Measurements from ENCODE around the gene PEX11B.
"Not testable (repeated sequence)": the region's sequence is repeated elsewhere in the genome, so short reads cannot be mapped to it uniquely, and the experiment has no call there.

PEX11B gene

DNA sequence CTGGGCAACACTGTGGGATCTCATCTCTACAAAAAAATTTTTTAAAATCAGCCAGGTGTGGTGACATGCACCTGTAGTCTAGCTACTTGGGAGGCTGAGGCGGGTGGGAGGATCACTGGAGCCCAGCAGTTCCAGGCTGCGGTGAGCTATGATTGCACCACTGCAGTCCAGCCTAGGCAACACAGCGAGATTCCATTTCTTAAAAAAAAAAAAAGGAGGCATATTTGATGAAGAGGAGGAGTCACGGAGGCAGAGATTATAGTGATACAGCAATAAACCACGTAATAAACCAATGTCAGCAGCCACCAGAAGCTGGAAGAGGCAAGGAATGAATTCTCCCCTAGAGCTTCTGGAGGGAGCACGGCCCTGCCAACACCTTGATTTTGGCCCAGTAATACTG, 35.3 kb upstream of the PEX11B start:
- no peak for DNase-seq (ENCODE audit: low read depth, low spot score)
- no peak overlapping the region for H3K27ac ChIP-seq

DNA sequence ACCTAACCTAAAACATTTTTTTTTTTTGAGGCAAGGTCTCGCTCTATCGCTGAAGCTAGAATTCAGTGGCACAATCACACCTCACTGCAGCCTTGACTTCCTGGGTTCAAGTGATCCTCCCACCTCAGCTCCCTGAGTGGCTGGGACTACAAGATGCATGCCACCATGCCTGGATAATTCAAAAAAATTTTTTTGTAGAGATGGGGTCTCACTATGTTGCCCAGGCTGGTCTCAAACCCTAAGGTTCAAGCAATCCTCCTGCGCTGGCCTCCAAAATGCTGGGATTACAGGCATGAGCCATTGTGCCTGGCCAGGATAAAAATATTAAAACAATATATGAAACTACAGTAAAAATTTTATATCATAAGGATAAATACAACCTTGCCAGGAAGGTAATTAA, 34.4 kb upstream of the PEX11B start:
- DNase-seq (ENCODE audit: low read depth, low spot score) = no peak

DNA sequence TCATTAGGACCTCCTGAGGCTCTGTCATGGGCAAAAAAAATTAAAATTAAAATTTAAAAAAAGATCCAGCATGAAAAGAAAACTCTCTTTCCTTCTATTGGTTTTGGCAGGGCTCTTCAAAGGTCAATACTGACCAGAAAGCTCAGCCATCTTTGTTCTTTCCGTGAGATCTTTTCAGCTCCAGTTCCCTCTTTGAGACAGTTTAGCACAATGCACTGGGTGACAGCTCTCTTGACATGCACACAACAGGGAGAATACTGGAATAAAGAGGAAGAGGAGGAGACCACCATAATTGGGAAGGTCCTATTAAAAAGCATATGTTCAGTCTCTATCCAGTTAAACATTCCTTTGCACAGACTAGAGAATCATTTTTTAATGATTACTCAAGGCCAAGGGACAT, 33.0 kb upstream of the PEX11B start:
- no peak overlapping the region for H3K27ac ChIP-seq
- no peak for DNase-seq (ENCODE audit: low read depth, low spot score)

More for the DNA sequence above, 34.4 kb upstream of the PEX11B start:
- H3K27ac ChIP-seq = no peak overlapping the region

DNA sequence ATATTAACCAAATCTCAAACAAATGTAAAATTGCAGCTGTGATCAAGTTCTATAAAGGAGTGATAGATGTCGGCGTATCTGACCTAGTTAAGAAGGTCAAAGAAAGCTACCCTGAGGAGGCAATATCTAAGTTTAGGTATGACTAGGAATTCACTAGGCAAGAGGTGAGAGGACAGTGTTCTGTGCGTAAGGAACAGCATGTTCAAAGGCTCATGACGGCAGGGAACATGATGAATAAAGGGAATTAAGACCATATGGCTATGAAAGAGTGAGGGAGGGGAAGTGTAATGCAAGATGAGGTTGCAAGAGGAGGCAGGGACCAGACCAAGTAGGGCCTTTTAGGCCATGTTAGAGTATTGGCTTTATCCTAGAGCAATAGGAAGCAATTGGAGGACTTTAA, 30.7 kb upstream of the PEX11B start:
- DNase-seq (ENCODE audit: low read depth, low spot score) = no peak
- H3K27ac ChIP-seq = no peak overlapping the region

DNA sequence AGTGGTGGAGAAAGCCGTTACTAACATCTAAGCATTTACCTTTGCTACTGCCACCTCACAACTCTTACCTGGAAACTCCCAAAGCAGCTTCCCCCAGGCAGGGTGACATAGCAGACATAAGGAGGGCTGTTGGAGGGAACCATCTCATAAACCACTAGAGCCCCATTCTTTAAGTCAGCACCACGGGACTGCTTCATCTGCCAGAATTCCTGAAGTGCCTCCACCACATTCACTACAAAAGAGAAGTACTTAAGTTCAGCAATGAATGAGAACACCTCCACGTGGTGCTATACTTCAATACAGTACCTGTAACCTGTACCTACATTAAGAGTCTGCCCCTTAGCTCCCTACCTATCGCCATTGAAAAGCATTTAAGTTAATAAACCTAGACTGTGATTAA, 29.0 kb upstream of the PEX11B start:
- DNase-seq (ENCODE audit: low read depth, low spot score) = no peak
- no peak overlapping the region for H3K27ac ChIP-seq

DNA sequence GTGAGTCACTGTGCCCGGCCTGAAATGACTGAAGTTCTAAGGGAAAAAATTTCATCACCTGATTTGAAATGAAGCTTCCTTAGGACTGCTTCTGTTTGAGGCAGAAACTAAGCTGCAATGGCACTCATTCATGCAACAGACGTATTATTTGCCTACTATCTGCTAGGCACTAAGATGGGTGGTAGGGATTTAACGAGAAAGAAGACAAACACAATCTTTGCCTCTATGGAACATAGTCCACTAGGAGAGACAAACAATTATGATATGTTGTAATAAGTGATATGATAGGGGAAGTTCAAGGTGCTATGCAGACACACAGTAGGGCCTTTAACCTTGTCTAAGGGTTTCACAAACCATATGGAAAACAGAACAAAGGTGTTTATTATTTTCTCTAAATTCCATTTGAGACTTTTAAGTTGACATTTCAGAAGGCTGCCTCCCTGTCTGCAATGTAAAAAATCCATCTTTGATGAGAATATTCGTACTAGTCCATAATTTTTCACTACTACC, 28.0 kb upstream of the PEX11B start:
- no peak for DNase-seq (ENCODE audit: low read depth, low spot score)
- no peak overlapping the region for H3K27ac ChIP-seq

DNA sequence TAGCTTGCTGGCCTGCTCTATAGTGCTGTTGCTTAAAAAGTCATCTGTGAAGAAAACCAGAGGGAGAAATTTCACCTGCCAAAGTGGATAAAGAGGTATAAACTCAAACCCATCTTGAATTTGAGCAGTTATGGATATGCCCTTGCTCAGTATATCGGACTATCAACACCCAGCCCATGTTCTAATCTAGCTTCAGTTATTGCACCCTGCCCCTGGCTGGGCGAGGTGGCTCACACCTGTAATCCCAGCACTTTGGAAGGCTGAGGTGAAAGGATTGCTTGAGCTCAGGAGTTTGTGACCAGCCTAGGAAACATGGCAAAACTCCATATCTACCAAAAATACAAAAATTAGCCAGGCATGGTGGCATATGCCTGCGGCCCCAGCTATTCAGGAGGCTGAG, 26.0 kb upstream of the PEX11B start:
- H3K27ac ChIP-seq = no peak overlapping the region
- DNase-seq (ENCODE audit: low read depth, low spot score) = no peak

DNA sequence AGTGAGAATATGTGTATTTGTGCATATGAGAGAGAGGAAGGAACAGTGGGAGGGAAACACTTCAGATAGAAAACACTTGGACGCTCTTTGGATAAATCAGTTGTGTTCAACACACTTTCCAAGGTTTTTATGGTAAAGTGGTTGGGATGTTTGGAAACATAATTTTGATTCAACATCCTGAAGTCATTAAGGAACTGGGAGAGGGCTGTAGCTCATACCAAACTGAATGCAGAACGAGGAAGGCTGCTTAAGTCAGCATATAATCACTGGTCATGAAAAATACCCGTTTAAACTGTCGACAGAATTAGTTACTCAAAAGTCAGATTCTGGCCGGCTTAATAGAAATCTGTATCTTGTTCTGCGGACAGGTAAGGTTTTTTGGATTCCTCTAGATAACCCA, 24.4 kb upstream of the PEX11B start:
- DNase-seq (ENCODE audit: low read depth, low spot score) = no peak
- H3K27ac ChIP-seq = no peak overlapping the region

DNA sequence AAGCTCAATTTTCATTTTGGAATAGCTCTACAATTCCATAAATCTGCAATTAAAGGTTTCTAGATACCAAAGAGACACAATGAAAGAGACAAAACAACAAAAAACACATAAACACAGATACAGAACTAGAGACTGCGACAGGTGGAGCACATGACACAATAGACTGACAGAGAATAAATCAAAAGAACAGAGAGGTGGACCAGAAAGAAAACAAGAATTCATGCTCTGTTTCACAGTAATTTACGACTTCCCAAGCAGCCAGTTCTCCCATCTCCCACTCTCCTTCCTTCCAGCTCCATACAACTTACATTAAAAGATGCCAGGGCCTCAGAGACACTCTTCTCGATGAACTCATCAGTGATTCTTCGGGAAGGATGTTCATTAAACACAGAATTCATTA, 23.9 kb upstream of the PEX11B start:
- DNase-seq (ENCODE audit: low read depth, low spot score) = no peak

DNA sequence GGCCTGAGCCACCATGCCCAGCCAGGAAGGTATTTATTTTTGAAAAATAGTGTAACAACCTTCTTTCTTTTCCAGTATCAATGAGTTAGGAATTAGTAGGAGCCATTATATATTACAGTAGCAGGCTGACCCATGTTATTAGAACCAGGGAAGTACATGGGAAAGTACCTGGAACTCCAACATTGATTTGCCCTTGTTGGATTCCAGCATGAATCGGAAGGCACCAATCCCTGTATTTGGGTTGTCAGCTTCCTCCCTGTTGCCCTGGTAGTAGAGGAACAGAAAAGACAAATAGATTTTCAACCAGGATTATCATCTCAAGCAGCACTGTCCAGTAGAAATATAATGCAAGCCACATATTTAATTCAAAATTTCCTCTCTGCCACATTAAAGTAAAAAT, 18.9 kb upstream of the PEX11B start:
- no peak for DNase-seq (ENCODE audit: low read depth, low spot score)
- H3K27ac ChIP-seq = no peak overlapping the region

More for the DNA sequence above, 23.9 kb upstream of the PEX11B start:
- no peak overlapping the region for H3K27ac ChIP-seq

DNA sequence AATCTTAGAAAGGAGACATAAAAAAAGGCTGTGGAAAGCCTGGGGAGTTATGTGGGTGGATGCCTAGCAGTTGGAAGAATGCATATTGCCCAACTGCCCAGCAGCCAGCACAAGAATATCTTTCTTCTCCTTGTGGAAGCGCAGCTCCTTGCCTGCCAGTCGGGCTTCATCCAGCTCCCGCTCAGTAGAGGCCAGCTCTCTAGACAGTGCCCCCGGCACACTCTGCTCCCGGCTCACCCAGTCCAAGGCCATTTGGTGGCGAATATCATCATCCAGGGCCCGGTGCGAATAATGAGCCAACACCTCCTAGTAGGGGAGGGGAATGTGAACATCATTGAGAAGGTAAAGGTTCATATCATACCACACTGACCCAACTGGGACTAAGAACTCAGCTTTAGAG, 17.7 kb upstream of the PEX11B start:
- no peak overlapping the region for H3K27ac ChIP-seq
- no peak for DNase-seq (ENCODE audit: low read depth, low spot score)

DNA sequence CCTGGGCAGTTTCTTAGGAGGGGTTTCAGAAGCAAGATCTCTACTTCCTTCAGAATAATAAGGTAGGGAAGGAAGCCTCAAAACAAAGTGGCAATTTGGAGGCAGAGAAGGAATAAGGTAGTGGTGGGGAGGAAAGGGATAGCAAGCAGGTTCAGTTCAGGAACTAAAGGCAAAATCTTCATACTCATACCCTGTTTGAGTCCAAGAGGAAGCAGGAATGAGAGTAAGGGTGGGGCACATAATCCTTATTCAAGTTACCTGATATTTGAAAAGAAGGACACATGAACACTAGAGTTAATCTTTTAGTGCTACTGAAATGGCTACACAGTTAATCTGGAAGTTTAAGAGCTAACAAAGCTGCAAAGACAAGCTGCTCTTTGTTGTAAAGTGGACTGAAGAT, 17.2 kb upstream of the PEX11B start:
- no peak for DNase-seq (ENCODE audit: low read depth, low spot score)
- no peak overlapping the region for H3K27ac ChIP-seq

DNA sequence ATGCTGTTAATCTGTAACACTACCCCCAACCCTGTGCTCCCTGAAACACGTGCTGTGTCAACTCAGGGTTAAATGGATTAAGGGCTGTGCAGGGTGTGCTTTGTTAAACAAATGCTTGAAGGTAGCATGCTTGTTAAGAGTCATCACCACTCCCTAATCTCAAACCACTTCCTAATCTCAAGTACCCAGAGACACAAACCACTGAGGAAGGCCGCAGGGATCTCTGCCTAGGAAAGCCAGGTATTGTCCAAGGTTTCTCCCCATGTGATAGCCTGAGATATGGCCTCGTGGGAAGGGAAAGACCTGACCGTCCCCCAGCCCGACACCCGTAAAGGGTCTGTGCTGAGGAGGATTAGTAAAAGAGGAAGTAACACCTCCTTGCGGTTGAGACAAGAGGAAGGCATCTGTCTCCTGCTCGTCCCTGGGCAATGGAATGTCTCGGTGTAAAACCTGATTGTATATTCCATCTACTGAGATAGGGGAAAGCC, 14.0 kb upstream of the PEX11B start:
- not testable (repeated sequence) for H3K27ac ChIP-seq; DNase-seq (ENCODE audit: low read depth, low spot score)

DNA sequence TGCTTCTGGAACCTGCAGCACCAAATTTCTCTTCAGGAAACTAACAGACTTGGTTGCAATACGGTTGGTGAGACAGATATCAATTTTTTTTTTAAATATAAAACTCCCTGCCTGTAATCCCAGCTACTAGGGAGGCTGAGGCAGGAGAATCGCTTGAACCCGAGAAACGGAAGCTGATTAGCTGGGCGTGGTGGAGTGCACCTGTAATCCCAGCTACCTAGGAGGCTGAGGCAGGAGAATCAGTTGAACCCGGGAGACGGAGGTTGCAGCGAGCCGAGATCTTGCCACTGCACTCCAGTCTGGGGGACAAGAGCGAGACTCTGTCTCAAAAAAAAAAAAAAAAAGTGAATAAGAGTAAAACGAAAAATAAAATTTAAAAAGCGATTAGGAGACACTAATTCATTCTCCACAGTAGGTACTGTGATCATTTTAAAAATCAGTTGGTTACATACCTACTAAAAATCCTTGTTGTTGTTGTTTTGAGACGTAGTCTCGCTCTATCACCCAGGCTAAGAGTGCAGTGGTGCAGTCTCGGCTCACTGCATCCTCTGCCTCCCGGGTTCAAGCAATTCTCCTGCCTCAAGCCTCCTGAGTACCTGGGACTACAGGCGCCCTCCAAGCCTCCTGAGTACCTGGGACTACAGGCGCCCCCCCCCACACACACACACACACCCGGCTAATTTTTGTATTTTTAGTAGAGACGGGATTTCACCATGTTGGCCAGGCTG, 9.6 kb upstream of the PEX11B start:
- H3K27ac ChIP-seq = peak overlapping the region; percentile 78
- no peak for DNase-seq (ENCODE audit: low read depth, low spot score)

DNA sequence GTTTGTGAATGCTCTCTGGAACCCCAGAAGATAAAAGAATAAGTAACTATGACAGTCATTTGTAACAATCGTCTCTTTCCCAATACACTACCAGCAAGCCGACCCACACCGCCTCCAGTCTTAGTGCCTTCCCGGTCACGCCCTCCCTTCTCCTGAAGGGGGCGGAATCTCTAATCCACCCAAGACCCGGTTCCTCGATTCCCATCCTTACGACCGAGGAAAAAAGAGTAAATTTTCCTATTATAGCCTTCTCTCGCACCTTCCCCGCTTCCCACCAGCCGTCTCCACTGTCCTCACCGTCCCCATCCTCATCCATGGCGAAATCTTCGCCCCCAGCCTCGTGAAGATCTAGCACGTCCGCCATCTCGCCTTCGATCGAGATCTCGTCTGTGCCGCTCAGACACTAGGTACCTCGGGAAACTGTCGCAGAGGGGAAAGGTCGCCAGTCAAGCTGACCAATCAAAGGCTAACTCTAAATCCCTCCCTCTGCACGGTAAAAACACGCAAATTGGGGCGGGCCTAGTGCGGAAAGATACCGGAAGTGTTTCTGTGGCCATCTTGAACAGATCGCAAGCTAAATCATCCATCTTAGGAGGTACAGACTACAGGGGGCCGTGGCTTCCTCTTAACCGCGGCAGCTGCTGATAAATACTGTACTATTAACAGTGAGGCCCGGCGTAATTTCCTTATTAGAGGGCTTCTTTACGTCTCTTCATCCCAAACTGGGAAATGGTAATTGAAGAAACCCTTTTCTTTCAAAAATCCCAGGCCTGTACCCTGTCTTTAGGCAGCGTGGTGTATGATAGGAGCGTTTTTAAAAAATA, 8.8 kb upstream of the PEX11B start, which contains the start of gene RBM8A:
RBM8A (minus strand) TSS at position 422 of the 824 bp plus-strand sequence; CDS start at position 364, 58 bp downstream.
- peak; percentile 92 for DNase-seq (ENCODE audit: low read depth, low spot score)
- H3K27ac ChIP-seq = peak within 1 kb of the TSS; percentile 78

DNA sequence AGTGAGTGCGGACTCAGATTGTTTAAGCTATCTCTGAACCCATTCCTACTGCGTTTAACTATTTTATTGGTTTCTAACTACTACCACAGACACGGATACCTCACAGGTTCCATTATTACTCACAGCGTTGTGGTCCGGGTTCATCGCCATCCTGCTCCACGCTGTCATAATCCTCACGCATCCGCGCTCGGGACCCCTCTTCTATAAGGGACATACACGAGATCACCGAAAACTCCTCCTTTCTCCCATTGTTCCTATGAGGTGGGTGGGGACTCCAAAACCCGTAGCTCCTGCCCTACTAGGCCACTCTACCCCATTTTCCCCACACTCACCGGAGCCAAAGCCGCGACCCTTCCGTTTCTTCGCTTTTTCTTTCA, 8.2 kb upstream of the PEX11B start:
- peak overlapping the region; percentile 78 for H3K27ac ChIP-seq
- no peak for DNase-seq (ENCODE audit: low read depth, low spot score)

DNA sequence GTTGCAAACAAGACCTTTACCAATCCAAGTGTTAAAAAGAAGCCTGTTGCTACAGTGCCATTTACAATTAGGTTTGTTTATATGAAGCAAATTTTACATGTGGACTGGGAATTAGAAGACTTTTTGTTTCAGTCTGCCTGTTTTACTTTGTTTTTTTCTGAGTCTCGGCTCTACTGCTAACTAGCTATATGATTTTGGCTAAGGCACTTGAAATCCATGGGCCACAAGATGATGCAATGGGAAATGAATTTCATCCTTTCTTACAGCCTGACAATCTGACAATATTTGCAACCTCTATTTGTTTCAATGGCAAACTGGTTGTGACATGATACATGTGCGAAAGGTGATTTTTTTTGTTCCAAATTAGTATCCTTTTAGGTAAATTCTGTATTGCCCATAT, 3.7 kb upstream of the PEX11B start:
- H3K27ac ChIP-seq = peak overlapping the region; percentile 18
- no peak for DNase-seq (ENCODE audit: low read depth, low spot score)

DNA sequence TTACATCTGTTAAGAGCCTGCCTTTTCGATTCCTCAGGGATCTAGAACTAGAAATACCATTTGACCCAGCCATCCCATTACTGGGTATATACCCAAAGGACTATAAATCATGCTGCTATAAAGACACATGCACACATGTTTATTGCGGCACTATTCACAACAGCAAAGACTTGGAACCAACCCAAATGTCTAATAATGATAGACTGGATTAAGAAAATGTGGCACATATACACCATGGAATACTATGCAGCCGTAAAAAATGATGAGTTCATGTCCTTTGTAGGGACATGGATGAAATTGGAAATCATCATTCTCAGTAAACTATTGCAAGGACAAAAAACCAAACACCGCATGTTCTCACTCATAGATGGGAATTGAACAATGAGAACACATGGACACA, 1.8 kb upstream of the PEX11B start:
- DNase-seq (ENCODE audit: low read depth, low spot score); H3K27ac ChIP-seq: not testable (repeated sequence)

DNA sequence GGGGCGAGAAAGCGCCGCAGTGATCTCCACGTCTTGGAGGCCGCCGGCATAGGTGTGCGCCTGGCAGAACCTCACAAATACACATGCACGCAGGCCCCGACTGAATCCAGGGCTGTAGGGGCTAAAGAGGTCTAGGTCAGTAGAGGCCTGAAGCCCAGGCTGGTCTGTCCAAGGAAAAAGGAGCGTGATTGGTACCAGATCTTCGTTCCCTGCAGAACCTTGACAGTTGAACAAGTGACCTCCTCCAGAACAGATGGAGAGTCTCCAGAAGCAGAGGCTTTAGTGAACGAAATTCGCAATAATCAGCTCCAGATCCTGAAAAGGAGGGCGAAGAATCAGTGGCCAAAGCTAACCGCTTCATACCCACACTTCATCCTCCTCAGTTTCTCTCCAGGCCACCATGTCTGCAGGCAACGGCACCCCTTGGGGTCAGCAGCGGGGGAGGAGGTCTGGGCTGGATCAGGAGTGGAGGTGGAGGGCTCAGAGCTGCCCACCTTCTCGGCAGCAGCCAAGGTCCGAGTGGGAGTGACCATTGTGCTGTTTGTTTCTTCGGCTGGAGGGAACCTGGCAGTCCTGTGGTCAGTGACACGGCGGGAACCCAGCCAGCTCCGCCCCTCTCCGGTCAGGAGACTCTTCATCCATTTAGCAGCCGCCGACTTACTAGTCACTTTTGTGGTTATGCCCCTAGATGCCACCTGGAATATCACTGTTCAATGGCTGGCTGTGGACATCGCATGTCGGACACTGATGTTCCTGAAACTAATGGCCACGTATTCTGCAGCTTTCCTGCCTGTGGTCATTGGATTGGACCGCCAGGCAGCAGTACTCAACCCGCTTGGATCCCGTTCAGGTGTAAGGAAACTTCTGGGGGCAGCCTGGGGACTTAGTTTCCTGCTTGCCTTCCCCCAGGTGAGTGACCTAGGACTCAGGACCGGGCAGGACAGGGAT, 749 bp upstream of the PEX11B start:
- DNase-seq (ENCODE audit: low read depth, low spot score) = no peak
- peak overlapping the region; percentile 82 for H3K27ac ChIP-seq

DNA sequence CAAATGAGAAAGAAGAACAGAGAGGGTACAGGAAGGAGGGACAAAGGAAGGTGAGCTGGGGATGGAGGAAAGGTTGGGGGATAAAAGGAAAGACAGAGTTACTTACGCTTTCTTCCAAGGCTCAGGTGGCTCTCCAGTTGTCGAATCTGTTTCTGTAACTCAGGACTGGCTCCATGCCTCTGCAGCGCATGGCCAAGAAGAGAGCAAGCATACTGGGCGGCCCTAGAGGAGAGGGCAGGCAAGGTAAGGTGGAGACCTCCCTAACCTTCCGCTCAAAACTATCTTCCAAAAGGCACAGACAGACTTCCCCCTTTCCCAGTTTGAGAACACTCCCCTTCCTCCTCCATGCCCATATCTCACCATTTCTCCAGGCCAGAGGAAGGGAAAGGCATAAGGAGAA, 922 bp downstream of the PEX11B start:
- no peak for DNase-seq (ENCODE audit: low read depth, low spot score)

More for the DNA sequence above, 922 bp downstream of the PEX11B start:
- H3K27ac ChIP-seq = peak overlapping the region; percentile 82
